H1 (cell line): Measurements from ENCODE around the gene SPATA13. TPM values are rescaled to one million over a fixed set of nuclear protein-coding genes. Genes with fewer than 3 reads are reported as not detected.

ENCODE experiments used
- CTCF ChIA-PET: fragments of 300-600 bp; sonication (Branson Sonifier 250); formaldehyde crosslinking; loops from one replicate; lab custom pipeline; 2021; ENCODE audit not compliant: partially characterized antibody; lab: Charles Lee
- POLR2A ChIA-PET: fragments of 300-600 bp; sonication (Branson Sonifier 250); formaldehyde crosslinking; loops from one replicate; lab custom pipeline; 2021; ENCODE audit warnings: inconsistent platforms; ENCODE audit not compliant: partially characterized antibody; lab: Charles Lee
- DNase-seq, 2 experiments: peaks; one replicate each; pipeline versions ENCODE4 v3.0.0 to v3.0.0-alpha.2; 2010 to 2022; ENCODE audit warnings: low spot score in 2 of 2, low read depth in 1 of 2, mixed read lengths in 1 of 2
- FAIRE-seq: peaks from 2 replicates; lab custom pipeline; 2011; peaks lifted over from hg19 to GRCh38; lab: Jason Lieb, UNC
- H2AFZ ChIP-seq: 2 replicates; pipeline ENCODE4 v1.8.1; 2012; ENCODE audit warnings: low read length, inconsistent platforms
- H2AK5ac ChIP-seq: 2 replicates; pipeline ENCODE4 v1.6.1; 2013; ENCODE audit warnings: low read depth, low read length
- H2BK120ac ChIP-seq: replicated peaks from 2 replicates; pipeline ENCODE3; 2013; ENCODE audit warnings: low read depth, low read length, inconsistent platforms
- H2BK12ac ChIP-seq: 2 replicates; pipeline ENCODE4 v1.6.1; 2013; ENCODE audit warnings: low read depth, low read length
- H2BK15ac ChIP-seq: 2 replicates; pipeline ENCODE4 v1.6.1; 2013; ENCODE audit warnings: low read length
- H2BK20ac ChIP-seq: 2 replicates; pipeline ENCODE4 v1.6.1; 2013; ENCODE audit warnings: low read length
- H2BK5ac ChIP-seq: 2 replicates; pipeline ENCODE4 v1.6.1; 2013; ENCODE audit warnings: low read depth, low read length
- H3K14ac ChIP-seq: 2 replicates; pipeline ENCODE4 v1.6.1; 2013; ENCODE audit warnings: inconsistent platforms; ENCODE audit not compliant: insufficient read length
- H3K18ac ChIP-seq: 2 replicates; pipeline ENCODE4 v1.6.1; 2013; ENCODE audit warnings: low read length; ENCODE audit errors: extremely low read depth
- H3K23ac ChIP-seq: 2 replicates; pipeline ENCODE4 v1.6.1; 2013; ENCODE audit warnings: inconsistent platforms; ENCODE audit not compliant: insufficient read length
- H3K23me2 ChIP-seq: 2 replicates; pipeline ENCODE4 v1.6.1; 2013; ENCODE audit warnings: low read depth, low read length
- H3K27ac ChIP-seq: 2 replicates; pipeline ENCODE4 v1.6.1; 2011; ENCODE audit warnings: low read depth, low read length, inconsistent platforms
- H3K27me3 ChIP-seq, 4 experiments: replicated peaks in 1 of 4; 1 replicate in 1 of 4; 2 replicates in 3 of 4; pipeline versions ENCODE4 v1.6.1 to v1.8.1; 2011 to 2013; ENCODE audit warnings: low read length in 3 of 4, mild to moderate bottlenecking in 3 of 4, inconsistent platforms in 2 of 4, mixed read lengths in 2 of 4, moderate library complexity in 1 of 4; ENCODE audit not compliant: control insufficient read depth in 3 of 4, insufficient read depth in 3 of 4; ENCODE audit errors: extremely low read depth in 1 of 4
- H3K36me3 ChIP-seq, 4 experiments: 2 replicates each; pipeline versions ENCODE4 v1.6.1 to v1.8.1; 2011 to 2013; ENCODE audit warnings: mild to moderate bottlenecking in 4 of 4, low read length in 3 of 4, moderate library complexity in 2 of 4, control low read depth in 1 of 4, inconsistent platforms in 1 of 4; ENCODE audit not compliant: insufficient read depth in 4 of 4, control insufficient read depth in 2 of 4
- H3K4ac ChIP-seq: replicated peaks from 2 replicates; pipeline ENCODE3; 2013; ENCODE audit warnings: low read length, low read depth, mixed read lengths, inconsistent platforms; ENCODE audit not compliant: insufficient read length
- H3K4me1 ChIP-seq, 4 experiments: replicated peaks in 1 of 4; 1 replicate in 1 of 4; 2 replicates in 3 of 4; pipeline versions ENCODE4 v1.6.1 to v1.8.1; 2011 to 2013; ENCODE audit warnings: low read length in 3 of 4, inconsistent platforms in 2 of 4, mixed read lengths in 1 of 4; ENCODE audit not compliant: insufficient read depth in 4 of 4, control insufficient read depth in 3 of 4
- H3K4me2 ChIP-seq, 2 experiments: 2 replicates each; pipeline versions ENCODE4 v1.6.1 to v1.8.1; 2011 to 2013; ENCODE audit warnings: low read depth in 2 of 2, low read length in 2 of 2, control low read depth in 1 of 2, inconsistent platforms in 1 of 2, mild to moderate bottlenecking in 1 of 2; ENCODE audit not compliant: insufficient read depth in 1 of 2
- H3K4me3 ChIP-seq, 4 experiments: fragments of 200-600, 300-600 bp in 1 of 4; sonication (generic), shearing (Covaris generic), sonication (Bioruptor Twin) in 1 of 4; 2 replicates each; pipeline versions ENCODE4 v1.5.1 to v1.8.1; 2011 to 2016; ENCODE audit warnings: low read length in 4 of 4, low read depth in 3 of 4, control low read depth in 2 of 4, inconsistent platforms in 2 of 4, mild to moderate bottlenecking in 2 of 4, mixed read lengths in 1 of 4, moderate library complexity in 1 of 4; ENCODE audit not compliant: insufficient read depth in 2 of 4; ENCODE audit errors: extremely low read depth in 1 of 4
- H3K56ac ChIP-seq: replicated peaks from 2 replicates; pipeline ENCODE3; 2013; ENCODE audit warnings: low read depth, mild to moderate bottlenecking, mixed read lengths, low read length, inconsistent platforms; ENCODE audit not compliant: insufficient read length
- H3K79me1 ChIP-seq: 2 replicates; pipeline ENCODE4 v1.6.1; 2013; ENCODE audit warnings: low read depth, low read length, control low read depth
- H3K79me2 ChIP-seq, 2 experiments: 2 replicates each; pipeline versions ENCODE4 v1.6.1 to v1.8.1; 2012 to 2013; ENCODE audit warnings: low read length in 2 of 2, mild to moderate bottlenecking in 2 of 2, inconsistent platforms in 1 of 2; ENCODE audit not compliant: insufficient read depth in 2 of 2, control insufficient read depth in 1 of 2
- H3K9ac ChIP-seq, 4 experiments: replicated peaks in 1 of 4; 1 replicate in 1 of 4; 2 replicates in 3 of 4; pipeline versions ENCODE4 v1.6.1 to v1.8.1; 2011 to 2013; ENCODE audit warnings: low read depth in 3 of 4, low read length in 3 of 4, control low read depth in 2 of 4, mild to moderate bottlenecking in 2 of 4, moderate library complexity in 2 of 4, inconsistent platforms in 1 of 4; ENCODE audit errors: extremely low read depth in 1 of 4
- H3K9me3 ChIP-seq, 2 experiments: 2 replicates each; pipeline versions ENCODE4 v1.6.1 to v1.8.1; 2012 to 2013; ENCODE audit warnings: mild to moderate bottlenecking in 2 of 2, moderate library complexity in 2 of 2, control low read depth in 1 of 2, inconsistent platforms in 1 of 2, low read depth in 1 of 2, low read length in 1 of 2, mixed read lengths in 1 of 2; ENCODE audit not compliant: insufficient read depth in 2 of 2
- H4K20me1 ChIP-seq, 2 experiments: replicated peaks in 1 of 2; 2 replicates each; pipeline versions ENCODE3 to v1.8.1; 2011 to 2013; ENCODE audit warnings: inconsistent platforms in 2 of 2, low read length in 2 of 2, mild to moderate bottlenecking in 1 of 2; ENCODE audit not compliant: insufficient read depth in 2 of 2, control insufficient read depth in 1 of 2
- H4K5ac ChIP-seq: 2 replicates; pipeline ENCODE4 v1.6.1; 2013; ENCODE audit warnings: low read length, low read depth, mixed read lengths, inconsistent platforms; ENCODE audit not compliant: insufficient read length
- H4K8ac ChIP-seq: 2 replicates; pipeline ENCODE4 v1.8.0; 2013; ENCODE audit warnings: mild to moderate bottlenecking, moderate library complexity, low read length, inconsistent platforms; ENCODE audit not compliant: insufficient read depth; ENCODE audit errors: extremely low read depth
- H4K91ac ChIP-seq: replicated peaks from 2 replicates; pipeline ENCODE3; 2013; ENCODE audit warnings: low read length, mixed read lengths, inconsistent platforms; ENCODE audit not compliant: insufficient read length
- BRCA1 ChIP-seq: IDR thresholded peaks from 2 replicates; pipeline ENCODE4 v1.6.1; 2012; ENCODE audit warnings: low read depth, low read length, improper control_type of control experiment
- CTCF ChIP-seq, 3 experiments: IDR thresholded peaks; 1 replicate in 2 of 3; 2 replicates in 1 of 3; pipeline versions ENCODE4 v1.5.1 to v1.6.1; 2011; ENCODE audit warnings: low read length in 3 of 3, mild to moderate bottlenecking in 3 of 3, inconsistent platforms in 2 of 3, low read depth in 1 of 3, moderate library complexity in 1 of 3; ENCODE audit not compliant: insufficient read depth in 1 of 3; ENCODE audit errors: control extremely low read depth in 1 of 3
- E2F6 ChIP-seq: IDR thresholded peaks from 2 replicates; pipeline ENCODE4 v1.6.1; 2012; ENCODE audit warnings: inconsistent platforms
- JUN ChIP-seq: IDR thresholded peaks from 2 replicates; pipeline ENCODE4 v1.6.1; 2011; ENCODE audit warnings: low read depth, mild to moderate bottlenecking, improper control_type of control experiment, low read length
- JUND ChIP-seq: IDR thresholded peaks from 2 replicates; pipeline ENCODE4 v1.6.1; 2011; ENCODE audit warnings: mild to moderate bottlenecking, improper control_type of control experiment, low read length
- NANOG ChIP-seq: IDR thresholded peaks from 2 replicates; pipeline ENCODE4 v1.6.1; 2011; ENCODE audit warnings: low read length, low read depth, mild to moderate bottlenecking, inconsistent platforms; ENCODE audit not compliant: insufficient read depth, poor library complexity, severe bottlenecking
- POU5F1 ChIP-seq: IDR thresholded peaks from 2 replicates; pipeline ENCODE4 v1.6.1; 2011; ENCODE audit warnings: low read depth, mild to moderate bottlenecking, low read length, moderate library complexity
- SAP30 ChIP-seq: fragments of 300-600 bp; sonication (generic); IDR thresholded peaks from 2 replicates; pipeline ENCODE4 v1.7.1; 2012; ENCODE audit warnings: low read length, moderate library complexity, mild to moderate bottlenecking, inconsistent platforms; ENCODE audit not compliant: insufficient read depth, insufficient replicate concordance
- WGBS, 2 experiments: shearing (Covaris generic) in 1 of 2; methylation state at CpG; one replicate each; pipeline versions ENCODE4 v1.1.6 to v1.1.7; 2013 to 2015; ENCODE audit warnings: low lambda C conversion rate in 2 of 2, mixed read lengths in 2 of 2, inconsistent platforms in 1 of 2, low coverage in 1 of 2, missing lambda C conversion rate in 1 of 2; ENCODE audit not compliant: insufficient replicate concordance in 2 of 2, insufficient coverage in 1 of 2, insufficient read length in 1 of 2; ENCODE audit errors: extremely low coverage in 1 of 2, missing lambda C conversion rate in 1 of 2; 5-methylcytosine and 5-hydroxymethylcytosine counted together
- polyA plus RNA-seq, 7 experiments: library from polyadenylated mRNA; depleted of rRNA in 3 of 7; stranded (reverse) in 5 of 7; unstranded in 2 of 7; fragments of >200 nt in 5 of 7; fragments of 200-250 nt in 2 of 7; gene quantifications; 1 replicate in 5 of 7; 2 replicates in 1 of 7; 4 replicates in 1 of 7; pipeline versions ENCODE4 v1.2.1 to v1.2.3, GENCODE V29; 2011 to 2013; ENCODE audit warnings: missing spikeins in 2 of 7, mixed read lengths in 2 of 7
- total RNA-seq: library from RNA; stranded (reverse); fragmentation: NEBNext Ultra II Directional; extraction: Animal tissue kit (Norgen Biotek cat#: 25700); gene quantifications from 2 replicates; pipeline ENCODE4 v1.2.1, GENCODE V29; 2021

Gene SPATA13
- total and polyA plus RNA-seq, 2 of the 8 experiments (the other 6 are each of a cell fraction or from before 2014, with no cell fraction given), result 12.6 to 30.9 TPM

GRCh38 chr13:24152292-24153214, 8.0 kb upstream of the SPATA13 start:
- Histone ChIP-seq H2BK12ac (0 out of 2 replicates have a peak overlapping the region, but pooled peaks have one; percentile 19), H4K5ac (no peak overlapping the region), H3K4ac (no peak overlapping the region), H4K91ac (no peak overlapping the region), H3K23ac (no peak overlapping the region), H2BK5ac (no peak overlapping the region), H3K27me3 (no peaks in the 10 kb centered on the region; a peak in 1 of 7 replicates), H3K4me2 (no peak overlapping the region), H3K4me3 (no peak overlapping the region), H3K79me2 (no peaks in the 10 kb centered on the region), H3K14ac (no peak overlapping the region), H2AK5ac (no peak overlapping the region), H3K79me1 (no peaks in the 10 kb centered on the region), H3K23me2 (no peaks in the 10 kb centered on the region), H3K9ac (no peak overlapping the region), H3K27ac (no peak overlapping the region), H3K4me1 (peaks cover 0 to 4% (median 1%) of the 10 kb centered on the region in 4 experiments; a peak in 4 of 7 replicates), H2BK20ac (no peak overlapping the region), H3K56ac (no peak overlapping the region), H4K8ac (no peak overlapping the region), H3K36me3 (no peaks in the 10 kb centered on the region), H2AFZ (no peak overlapping the region), H3K9me3 (no peaks in the 10 kb centered on the region), H4K20me1 (no peaks in the 10 kb centered on the region), H3K18ac (no peak overlapping the region), H2BK15ac (no peak overlapping the region), H2BK120ac (no peak overlapping the region)
- ChIA-PET CTCF (interaction anchor here (0.7 to 1.0 kb wide), 3 partner anchors 76 to 136 kb away, joined by 3 to 4 read pairs (median 4); no protein-coding TSS in a partner anchor), POLR2A (no interaction called here)
- 83% methylated on average over 11 of the region's 11 CpGs; no CpG with 5 or more reads in 1 of the 2 experiments for WGBS, 2 experiments
- DNase-seq (no peak), FAIRE-seq (no peak)
- no peak for TF ChIP-seq SAP30
- no peak for TF ChIP-seq NANOG
- TF ChIP-seq JUN, result no peak
- TF ChIP-seq POU5F1, result no peak
- no peak for TF ChIP-seq JUND
- TF ChIP-seq CTCF (IDR thresholded peaks at IDR 0.05; ENCODE audit: control extremely low read depth in 1 of 3, insufficient read depth in 1 of 3, low read depth in 1 of 3, low read length in 3 of 3), result no peak
- no peak for TF ChIP-seq BRCA1
- no peak for TF ChIP-seq E2F6
